GM19438 (cell line): ENCODE measurements around the gene SLC7A6.

Experiments
- ATAC-seq: cut with Tn5 transposase; IDR thresholded peaks from one replicate; pipeline ENCODE4 v1.9.1; 2021; ENCODE audit warnings: low read depth; ENCODE audit not compliant: unreplicated experiment

The SLC7A6 gene

DNA sequence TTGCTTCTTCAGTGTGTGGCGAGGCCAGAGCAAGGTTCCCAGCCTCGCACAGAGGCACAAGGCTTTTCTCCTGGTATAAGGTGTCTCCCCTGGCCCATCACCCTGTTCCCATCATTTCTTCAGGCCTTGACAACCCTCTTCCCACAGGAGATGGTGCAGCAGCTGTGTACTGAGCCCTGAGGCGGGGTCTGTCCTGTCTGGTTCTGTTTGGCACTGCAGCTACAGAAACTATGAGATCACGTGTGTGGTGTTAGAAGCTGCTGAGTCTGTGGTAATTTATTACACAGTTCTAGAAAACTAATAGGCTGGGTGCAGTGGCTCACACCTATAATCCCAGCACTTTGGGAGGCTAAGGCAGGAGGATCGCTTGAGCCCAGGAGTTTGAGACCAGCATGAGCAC, 11.9 kb upstream of the SLC7A6 start:
- no peak for ATAC-seq

DNA sequence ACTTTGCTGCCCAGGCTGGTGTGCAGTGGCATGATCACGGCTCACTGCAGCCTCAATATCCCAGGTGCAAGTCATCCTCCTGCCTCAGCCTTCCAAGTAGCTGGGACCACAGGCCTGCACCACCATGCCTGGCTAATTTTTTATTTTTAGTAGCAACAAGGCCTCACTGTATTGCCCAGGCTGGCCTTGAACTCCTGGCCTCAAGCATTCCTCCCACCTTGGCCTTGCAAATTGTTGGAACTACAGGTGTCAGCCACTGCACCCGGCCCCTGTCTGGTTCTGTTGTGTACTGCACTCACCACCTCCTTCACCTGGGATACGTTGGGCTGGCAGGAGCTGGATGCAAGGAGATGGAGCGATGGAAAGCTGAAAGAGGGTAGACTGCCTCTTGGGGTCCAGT, 10.6 kb upstream of the SLC7A6 start:
- no peak for ATAC-seq

DNA sequence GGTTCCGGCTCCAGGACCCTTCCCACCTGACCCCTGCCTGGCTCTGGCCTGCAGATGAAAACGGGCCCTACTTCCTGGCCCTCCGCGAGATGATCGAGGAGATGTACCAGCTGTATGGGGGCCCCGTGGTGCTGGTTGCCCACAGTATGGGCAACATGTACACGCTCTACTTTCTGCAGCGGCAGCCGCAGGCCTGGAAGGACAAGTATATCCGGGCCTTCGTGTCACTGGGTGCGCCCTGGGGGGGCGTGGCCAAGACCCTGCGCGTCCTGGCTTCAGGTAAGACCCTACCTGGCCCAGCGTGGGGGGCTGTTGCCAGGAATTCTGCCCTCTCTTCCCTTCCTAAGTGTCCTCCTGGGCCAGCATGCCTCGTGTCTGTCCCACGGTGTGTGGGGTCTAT, 8.6 kb upstream of the SLC7A6 start:
- no peak for ATAC-seq

DNA sequence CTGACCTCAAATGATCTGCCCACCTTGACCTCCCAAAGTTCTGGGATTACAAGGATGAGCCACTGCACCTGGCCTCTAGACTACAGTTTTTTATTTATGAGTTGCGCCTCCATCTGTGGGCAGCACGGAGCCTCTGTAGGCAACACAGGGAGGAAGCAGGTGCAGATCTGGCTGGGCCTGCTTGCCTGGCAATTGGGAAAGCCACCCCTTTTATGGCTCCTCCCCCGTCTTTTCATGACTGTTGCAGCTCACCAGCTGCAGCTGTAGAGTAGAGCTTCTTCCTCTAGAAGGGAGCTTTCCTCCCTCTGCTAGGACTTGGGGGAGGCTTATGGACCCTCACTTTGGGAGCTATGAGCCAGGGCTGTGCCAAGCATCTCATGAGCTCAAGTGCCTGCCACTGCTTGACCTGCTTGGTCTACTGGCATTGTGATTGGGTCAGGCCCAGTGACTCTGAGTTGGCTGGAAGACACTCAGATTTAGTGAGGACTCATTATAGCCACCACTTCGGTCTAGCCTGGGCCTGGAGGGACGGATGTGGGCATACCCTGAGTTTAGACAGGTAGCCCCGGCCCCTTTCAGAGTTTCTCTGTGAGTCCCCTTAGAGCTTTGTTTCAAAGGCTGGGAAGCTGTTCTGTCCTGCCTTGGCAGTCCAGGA, 6.9 kb upstream of the SLC7A6 start:
- ATAC-seq: peak; percentile 73

DNA sequence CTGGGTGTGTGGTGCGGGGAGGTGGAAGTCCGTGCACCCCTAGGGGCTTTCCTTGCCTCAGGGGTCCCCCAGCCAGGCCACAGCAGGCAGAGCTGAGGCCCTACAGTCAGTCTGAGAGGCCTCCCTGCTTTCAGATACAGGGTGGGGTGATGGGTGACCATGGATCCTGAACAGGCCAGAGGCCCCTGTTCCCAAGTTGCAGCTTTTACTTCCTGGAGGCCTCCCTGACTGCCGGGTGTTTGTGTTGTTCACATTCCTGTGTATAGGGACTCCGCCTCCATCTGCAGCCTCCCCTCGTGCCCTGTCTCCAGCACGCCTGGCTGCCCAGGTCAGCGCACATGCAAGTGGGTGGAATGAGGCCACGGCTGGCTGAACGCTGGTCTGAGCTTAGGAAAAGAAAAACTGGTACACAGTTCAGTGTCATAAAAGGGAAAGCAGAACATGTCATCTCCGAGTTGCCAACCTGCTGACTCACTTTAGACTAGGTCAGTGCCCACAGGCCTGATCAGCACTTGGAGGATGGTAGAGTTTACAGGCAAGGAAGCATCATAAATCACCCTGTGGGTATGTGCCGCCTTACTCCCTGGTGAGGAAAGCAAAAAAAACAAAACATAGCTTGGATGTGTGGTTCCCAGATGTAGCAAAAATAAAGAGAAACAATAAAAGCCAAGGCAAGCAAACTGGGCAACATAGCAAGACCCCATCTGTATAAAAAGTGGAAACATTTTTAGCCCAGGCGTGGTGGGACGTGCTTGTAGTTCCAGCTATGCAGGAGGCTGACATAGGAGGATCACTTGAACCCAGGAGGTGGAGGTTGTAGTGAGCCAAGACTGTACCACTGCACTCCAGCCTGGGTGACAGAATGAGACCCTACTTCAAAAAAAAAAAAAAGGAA, 6.2 kb upstream of the SLC7A6 start:
- ATAC-seq: peak; percentile 27

DNA sequence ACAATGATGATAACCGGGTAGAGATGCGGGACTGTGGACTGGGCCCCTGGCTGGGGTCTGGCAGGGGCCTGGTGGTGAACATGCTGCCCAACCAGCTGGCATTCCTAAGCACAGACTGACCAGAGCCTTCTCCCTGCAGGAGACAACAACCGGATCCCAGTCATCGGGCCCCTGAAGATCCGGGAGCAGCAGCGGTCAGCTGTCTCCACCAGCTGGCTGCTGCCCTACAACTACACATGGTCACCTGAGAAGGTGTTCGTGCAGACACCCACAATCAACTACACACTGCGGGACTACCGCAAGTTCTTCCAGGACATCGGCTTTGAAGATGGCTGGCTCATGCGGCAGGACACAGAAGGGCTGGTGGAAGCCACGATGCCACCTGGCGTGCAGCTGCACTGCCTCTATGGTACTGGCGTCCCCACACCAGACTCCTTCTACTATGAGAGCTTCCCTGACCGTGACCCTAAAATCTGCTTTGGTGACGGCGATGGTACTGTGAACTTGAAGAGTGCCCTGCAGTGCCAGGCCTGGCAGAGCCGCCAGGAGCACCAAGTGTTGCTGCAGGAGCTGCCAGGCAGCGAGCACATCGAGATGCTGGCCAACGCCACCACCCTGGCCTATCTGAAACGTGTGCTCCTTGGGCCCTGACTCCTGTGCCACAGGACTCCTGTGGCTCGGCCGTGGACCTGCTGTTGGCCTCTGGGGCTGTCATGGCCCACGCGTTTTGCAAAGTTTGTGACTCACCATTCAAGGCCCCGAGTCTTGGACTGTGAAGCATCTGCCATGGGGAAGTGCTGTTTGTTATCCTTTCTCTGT, 5.1 kb upstream of the SLC7A6 start:
- no peak for ATAC-seq

DNA sequence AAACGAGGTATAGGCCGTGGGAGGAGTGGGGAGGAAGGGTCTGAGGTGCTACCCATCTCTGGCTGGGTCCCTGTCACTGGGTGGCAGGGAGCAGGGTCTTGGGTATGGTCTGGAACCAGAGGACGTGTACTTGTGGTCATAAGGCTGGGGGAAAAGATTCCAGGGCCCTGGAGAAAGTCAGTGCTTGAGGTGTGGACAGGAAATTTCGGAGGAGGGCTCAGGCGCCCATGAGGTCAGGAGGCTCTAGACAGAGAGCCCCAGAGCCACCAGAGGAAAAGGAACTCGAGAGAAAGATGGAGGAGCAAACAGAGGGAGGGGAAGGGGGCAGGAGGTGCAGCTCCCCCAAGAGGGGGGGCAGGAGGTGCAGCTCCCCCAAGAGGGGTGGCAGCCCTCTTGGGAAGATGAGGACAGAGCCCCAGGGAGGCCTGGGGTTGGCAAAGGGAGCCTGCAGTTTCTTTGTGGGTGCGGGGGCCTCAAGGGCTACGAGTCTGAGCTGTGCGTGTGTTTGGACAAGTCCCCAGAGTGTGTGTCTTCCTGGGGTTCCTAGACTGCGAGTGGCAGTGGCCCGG, 683 bp upstream of the SLC7A6 start:
- peak; percentile 8 for ATAC-seq

DNA sequence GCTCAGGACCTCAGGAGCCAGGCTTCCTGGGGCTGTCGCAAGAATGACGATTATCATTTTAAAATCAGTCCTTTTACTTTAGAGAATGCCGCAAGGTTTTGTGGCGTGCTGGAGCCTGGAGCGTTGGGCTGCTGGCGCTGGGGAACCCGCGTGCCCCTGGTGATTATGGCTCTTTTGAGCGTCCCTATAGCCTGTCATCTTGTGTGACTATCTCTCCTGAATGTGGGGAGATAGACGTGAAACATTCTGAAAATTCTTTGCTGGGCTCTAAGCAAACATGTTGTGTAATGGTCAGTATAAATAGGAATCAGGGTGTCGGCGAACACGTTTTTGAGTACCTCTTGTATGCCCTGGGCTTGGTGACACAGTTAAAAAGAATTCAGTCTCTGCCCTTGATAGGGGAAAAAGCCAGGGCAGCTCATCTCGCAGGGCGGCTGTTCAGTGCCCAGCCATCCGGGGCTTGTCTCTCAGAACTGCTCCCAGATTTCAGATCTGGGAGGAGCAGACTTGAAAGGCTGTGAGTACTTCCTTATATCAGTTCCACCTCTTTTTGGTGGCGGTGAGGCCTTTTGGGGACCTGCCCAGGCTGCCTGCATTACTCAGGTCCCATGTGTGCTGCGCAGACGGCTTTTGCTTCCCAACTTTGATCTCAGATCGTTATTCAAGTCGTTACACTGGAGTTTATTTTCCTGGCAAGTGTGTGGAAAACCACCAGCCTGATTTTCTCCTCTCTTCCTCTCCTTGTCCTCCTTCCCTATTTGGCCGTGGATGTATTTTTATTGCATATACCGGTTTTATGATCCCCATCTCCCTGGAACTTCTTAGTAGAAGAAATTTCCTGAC, 973 bp downstream of the SLC7A6 start:
- ATAC-seq: peak; percentile 12

DNA sequence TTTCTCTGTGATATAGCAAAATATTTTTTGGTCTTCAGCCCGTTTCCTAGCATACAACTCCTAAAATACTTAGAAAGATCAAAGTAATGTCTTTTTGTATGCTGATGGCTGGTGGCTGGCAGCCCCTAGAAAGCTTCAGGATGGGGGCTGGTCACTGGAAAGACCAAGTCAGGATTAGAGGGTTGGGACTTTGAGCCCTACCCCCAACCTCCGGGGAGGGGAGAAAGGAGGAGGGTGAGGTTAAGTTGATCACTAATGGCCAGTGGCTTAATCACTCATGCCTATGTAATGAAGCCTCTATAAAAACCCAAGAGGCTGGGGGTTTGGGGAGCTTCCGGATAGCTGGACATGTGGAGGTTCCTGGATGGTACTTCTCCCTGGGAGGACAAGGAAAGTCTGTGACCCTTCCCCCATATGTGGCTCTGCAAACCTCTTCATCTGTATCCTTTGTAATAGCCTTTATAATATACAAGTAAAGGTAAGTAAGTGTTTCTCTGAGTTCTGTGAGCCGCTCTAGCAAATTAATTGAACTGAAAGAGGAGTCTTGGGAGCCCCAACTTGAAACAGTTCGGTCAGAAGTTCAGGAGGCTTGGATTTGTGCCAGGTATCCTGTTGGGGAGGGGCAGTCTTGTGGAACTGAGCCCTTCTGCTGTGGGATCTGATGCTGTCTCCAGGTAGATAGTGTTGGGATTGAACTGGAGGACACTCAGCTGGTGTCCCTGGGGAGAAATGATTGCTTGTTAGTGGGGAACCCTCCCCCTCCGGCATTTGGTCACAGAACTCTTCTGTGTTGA, 3.5 kb downstream of the SLC7A6 start:
- ATAC-seq: no peak

DNA sequence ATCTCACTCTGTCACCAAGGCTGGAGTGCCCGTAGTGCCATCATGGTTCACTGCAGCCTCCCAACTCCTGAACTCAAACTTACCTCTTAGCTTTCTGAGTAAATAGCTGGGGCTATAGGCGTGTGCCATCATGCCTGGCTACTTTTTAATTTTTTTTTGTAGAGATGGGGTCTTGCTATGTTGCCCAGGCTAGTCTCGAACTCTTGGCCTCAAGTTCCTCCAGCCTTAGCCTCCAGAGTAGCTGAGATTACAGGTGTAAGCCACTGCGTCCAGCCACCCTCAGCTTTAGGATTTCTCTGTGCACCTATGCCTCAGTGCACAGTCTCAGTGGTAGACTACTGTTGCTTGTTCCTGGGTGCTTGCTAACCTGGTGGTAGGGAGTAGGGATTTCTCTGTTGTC, 5.5 kb downstream of the SLC7A6 start:
- no peak for ATAC-seq

DNA sequence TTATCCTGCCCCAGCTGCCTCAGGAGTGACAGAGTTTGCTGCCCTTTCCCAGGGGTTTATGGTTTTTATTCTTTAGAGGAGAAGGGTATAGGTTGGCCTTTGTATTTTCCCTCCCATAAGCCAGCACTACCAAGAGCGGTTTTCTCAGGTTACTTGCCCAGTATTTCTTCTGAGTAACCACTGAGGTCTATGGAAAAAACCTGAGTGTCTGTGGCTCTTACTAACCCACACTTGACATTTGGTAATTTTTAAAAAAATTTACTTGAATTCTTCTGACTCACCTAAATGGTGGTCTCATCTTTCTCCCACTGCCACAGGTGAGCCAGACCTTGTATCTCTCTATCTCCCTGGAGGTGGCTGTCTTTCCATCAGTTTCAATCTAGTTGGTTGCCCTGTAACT, 6.0 kb downstream of the SLC7A6 start:
- ATAC-seq: no peak

DNA sequence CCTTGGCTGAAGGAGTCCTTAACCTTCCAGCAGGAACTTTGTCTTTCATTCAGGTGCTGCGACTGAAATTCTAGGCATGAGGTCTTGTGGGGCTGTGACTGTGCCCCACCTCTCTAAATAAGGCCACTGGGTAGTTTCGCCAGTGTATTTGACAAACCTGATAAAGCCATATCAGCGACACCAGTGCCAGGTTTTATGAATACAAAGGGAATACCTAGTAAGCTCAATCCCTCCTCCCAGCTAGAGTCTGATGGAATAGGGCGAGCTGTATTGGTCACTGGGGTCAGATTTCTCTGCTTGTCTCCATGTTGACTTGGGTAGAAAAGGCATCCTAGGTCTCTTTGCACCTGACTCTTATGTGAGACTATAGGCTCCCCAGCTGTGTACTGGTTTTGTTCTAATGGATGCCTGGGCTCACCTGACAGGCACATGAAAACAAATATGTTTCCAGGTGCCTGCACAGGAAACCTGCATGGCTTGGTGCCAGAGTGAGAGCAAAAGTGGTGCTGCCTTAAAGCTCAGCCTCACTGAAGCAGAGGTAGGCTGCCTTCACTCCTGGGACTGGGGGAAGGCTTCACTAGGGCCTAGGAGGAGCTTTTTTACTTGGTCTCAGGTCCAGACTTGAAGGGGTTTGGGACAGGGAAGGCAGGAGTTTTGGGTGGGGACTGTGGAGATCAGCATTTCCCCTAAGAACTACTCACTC, 8.3 kb downstream of the SLC7A6 start:
- no peak for ATAC-seq

DNA sequence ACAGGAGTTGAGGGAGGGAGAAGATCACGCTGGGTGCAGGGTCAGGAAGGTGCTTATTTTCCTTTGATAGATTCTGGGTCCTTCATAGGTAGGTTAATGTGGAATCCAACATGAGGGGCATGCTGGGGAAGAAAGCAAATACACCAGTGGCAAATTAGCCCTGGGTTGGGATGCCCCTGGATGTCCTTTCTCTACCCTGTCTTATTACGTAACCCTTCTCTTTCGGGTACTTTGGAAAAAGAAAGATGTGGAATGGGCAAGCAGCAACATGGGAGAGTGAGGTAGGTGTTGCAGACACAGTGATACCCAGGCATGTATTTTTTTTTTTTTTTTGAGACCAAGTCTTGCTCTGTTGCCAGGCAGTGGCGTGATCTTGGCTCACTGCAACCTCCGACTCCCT, 9.1 kb downstream of the SLC7A6 start:
- ATAC-seq: no peak

DNA sequence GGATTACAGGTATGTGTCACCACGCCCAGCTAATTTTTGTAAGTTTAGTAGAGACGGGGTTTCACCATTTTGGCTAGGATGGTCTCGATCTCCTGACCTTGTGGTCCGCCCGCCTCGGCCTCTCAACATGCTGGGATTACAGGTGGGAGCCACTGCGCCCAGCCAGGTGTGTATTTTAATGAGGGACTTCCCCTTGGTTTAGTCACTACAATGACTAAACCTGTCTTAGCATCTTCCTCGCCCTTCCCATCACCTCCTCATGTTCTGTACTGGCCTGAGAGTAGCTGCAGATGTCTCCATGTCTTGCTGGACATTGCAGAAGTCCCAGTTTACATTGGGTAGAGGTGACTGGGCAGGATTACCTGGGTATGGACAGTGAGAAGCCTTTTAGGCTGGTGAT, 9.6 kb downstream of the SLC7A6 start:
- no peak for ATAC-seq

DNA sequence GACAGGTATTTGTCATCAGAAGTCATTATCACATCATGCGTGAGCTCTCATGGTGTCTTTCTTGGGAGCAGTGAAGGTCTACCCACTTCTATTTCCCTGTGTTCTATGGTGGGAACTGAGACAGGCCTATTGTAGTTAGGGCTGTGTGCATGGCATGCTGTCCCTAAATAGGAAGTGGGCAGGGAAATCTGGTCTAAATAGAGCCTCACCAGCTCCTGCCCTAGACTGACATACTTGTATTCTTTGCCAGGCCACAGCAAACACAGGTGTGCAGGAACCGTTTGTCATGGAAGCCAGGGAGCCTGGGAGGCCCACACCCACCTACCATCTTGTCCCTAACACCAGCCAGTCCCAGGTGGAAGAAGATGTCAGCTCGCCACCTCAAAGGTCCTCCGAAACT, 10.1 kb downstream of the SLC7A6 start:
- ATAC-seq: no peak

DNA sequence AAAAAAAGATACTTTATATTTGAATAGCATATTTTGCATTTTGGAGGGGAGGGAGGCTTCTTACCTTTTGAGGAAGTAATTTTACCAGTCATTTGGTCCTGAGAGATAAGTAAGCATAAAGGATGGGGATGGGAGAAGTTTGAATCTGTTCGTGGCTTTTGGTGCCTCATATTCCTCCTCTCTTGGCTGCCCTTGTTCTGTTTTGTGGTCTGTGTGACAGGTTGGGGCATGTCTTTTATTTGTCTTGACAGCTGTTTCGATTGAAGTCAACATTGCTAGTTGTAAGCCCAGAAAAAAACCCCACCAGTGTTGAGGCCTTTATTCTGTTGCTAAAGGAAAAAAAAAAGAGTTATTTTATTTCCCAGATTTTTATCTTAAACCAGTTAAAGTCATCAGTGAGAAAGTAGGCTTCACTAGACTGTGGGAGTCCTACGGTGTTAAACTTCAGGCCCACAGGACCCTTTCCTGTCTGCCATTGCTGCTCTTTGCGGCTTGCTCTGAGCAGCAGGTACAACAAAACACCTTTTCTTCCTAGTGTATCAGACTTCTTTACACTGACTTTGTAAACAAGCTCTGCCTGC, 11.4 kb downstream of the SLC7A6 start:
- no peak for ATAC-seq

DNA sequence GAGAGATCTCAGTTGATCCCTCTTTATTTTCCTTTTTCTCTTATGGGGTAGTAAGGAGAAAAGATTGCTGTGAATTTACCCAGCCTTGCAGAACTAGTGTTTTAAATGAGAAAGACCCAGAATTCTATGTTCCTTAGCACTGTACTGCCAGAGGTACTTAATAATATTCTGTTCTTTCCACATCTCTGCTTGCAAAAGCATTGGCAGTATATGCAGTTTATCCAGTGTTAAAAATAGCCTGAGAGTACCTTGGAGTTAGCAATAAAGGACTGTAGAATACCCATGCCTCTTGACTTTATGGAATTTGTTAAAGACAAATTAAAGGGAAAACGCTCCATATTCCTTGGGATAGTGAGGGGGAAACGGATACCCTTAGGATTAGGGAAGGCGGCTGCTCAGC, 11.9 kb downstream of the SLC7A6 start:
- no peak for ATAC-seq
